ENCODE results near the gene XRN2.

GRCh38 chr20:21303061-21303871 is at the start of gene XRN2:
- no peak for TF ChIP-seq EZH2 (IDR thresholded peaks at IDR 0.05)
- TF ChIP-seq, protein P1, sequence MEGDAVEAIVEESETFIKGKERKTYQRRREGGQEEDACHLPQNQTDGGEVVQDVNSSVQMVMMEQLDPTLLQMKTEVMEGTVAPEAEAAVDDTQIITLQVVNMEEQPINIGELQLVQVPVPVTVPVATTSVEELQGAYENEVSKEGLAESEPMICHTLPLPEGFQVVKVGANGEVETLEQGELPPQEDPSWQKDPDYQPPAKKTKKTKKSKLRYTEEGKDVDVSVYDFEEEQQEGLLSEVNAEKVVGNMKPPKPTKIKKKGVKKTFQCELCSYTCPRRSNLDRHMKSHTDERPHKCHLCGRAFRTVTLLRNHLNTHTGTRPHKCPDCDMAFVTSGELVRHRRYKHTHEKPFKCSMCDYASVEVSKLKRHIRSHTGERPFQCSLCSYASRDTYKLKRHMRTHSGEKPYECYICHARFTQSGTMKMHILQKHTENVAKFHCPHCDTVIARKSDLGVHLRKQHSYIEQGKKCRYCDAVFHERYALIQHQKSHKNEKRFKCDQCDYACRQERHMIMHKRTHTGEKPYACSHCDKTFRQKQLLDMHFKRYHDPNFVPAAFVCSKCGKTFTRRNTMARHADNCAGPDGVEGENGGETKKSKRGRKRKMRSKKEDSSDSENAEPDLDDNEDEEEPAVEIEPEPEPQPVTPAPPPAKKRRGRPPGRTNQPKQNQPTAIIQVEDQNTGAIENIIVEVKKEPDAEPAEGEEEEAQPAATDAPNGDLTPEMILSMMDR (IDR thresholded peaks at IDR 0.05): peak; percentile 15
- TF ChIP-seq EZH2phosphoT487 (IDR thresholded peaks at IDR 0.05): no peak
